Measurements from ENCODE around the gene PROP1. TPM values are rescaled to one million over a fixed set of nuclear protein-coding genes. Genes with fewer than 3 reads are reported as not detected.
"Not testable (repeated sequence)": the region's sequence is repeated elsewhere in the genome, so short reads cannot be mapped to it uniquely, and the experiment has no call there.

PROP1 gene
- total RNA-seq, 4 donors from 2014 or later: not detected

DNA sequence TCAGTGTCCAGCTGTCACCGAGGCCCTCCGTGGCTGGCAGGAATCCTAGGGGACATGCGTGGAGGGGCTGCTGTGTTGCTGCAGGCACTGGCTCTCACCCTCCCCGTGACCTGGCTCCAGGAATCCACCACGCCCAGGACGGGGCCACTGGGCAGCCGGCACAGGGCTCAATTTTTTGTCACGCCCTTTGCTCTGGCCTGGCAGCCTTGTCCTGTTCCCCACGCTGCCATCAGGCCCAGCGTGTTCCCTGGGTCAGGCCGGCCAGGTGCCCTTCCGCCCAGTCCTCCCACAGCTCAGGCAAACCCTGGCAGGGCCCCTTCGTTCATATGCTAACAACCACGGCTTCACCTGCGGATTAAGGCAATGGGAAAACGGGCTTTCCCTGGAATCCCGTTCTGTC, 37.3 kb downstream of the PROP1 start:
- in situ Hi-C loops (cut with MboI; ENCODE audit: low sequenced_read_pairs in 4 of 4) (no loop called here), intact Hi-C loops (cut with DNase I; ENCODE audit: low total_unique reads) (no loop called here)
- TF ChIP-seq, protein P1, sequence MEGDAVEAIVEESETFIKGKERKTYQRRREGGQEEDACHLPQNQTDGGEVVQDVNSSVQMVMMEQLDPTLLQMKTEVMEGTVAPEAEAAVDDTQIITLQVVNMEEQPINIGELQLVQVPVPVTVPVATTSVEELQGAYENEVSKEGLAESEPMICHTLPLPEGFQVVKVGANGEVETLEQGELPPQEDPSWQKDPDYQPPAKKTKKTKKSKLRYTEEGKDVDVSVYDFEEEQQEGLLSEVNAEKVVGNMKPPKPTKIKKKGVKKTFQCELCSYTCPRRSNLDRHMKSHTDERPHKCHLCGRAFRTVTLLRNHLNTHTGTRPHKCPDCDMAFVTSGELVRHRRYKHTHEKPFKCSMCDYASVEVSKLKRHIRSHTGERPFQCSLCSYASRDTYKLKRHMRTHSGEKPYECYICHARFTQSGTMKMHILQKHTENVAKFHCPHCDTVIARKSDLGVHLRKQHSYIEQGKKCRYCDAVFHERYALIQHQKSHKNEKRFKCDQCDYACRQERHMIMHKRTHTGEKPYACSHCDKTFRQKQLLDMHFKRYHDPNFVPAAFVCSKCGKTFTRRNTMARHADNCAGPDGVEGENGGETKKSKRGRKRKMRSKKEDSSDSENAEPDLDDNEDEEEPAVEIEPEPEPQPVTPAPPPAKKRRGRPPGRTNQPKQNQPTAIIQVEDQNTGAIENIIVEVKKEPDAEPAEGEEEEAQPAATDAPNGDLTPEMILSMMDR (IDR thresholded peaks at IDR 0.05 in 4 of 5, conservative IDR thresholded peaks at IDR 0.05 in 1 of 5): no peak
- no peak for TF ChIP-seq POLR2A (IDR thresholded peaks at IDR 0.05)
- H3K27me3 ChIP-seq: no peaks in the 10 kb centered on the region
- H3K4me1 ChIP-seq: no peaks in the 10 kb centered on the region
- H3K27ac ChIP-seq: no peak overlapping the region
- no peak for DNase-seq
- no peaks in the 10 kb centered on the region for H3K36me3 ChIP-seq
- H3K9me3 ChIP-seq: no peaks in the 10 kb centered on the region
- ATAC-seq: no peak
- H3K4me3 ChIP-seq: no peak overlapping the region

DNA sequence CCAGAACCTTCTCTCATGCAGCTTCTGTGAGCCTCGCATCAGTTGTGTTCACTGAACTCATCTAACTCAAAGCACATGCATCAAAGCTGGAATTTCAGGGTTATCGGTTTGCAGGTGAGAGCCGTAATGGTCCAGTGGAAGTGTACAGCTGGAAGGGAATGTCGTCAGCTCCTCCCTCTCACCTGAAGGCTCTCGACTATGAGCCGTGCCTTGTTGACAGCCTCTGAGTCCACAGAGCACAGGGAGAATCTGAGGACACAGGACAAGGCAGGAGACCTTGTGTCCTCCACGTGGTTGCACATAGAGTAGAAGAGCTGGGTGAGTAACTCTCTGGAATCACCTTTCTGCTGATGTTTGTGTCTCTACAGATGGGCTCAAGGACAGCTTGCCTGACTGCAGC, 38.8 kb downstream of the PROP1 start:
- no peak for DNase-seq
- H3K36me3 ChIP-seq: no peaks in the 10 kb centered on the region
- no peak overlapping the region for H3K4me3 ChIP-seq
- H3K27ac ChIP-seq: no peak overlapping the region
- intact Hi-C loops (cut with DNase I; ENCODE audit: low total_unique reads) (no loop called here), in situ Hi-C loops (cut with MboI; ENCODE audit: low sequenced_read_pairs in 4 of 4) (no loop called here)
- TF ChIP-seq, protein P1 (IDR thresholded peaks at IDR 0.05 in 4 of 5, conservative IDR thresholded peaks at IDR 0.05 in 1 of 5): no peak
- TF ChIP-seq POLR2A (IDR thresholded peaks at IDR 0.05): no peak
- no peaks in the 10 kb centered on the region for H3K27me3 ChIP-seq
- H3K9me3 ChIP-seq: no peaks in the 10 kb centered on the region
- no peak for ATAC-seq
- no peaks in the 10 kb centered on the region for H3K4me1 ChIP-seq

DNA sequence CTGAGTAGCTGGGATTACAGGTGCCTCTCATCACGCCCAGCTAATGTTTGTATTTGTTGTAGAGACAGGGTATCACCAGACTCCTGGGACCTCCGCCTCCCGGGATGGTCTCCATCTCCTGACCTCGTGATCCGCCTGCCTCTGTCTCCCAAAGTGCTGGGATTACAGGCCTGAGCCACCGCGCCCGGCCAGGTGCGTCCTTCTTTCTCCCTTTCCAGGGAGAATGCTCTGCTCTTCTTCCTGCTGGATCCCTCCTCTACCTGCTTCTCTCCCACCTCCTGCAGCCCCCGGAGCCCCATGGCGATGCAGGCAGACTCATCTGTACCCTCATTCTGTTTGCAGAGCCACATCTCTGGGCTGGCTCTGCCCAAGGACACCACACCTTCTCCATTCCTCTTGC, 42.9 kb downstream of the PROP1 start:
- intact Hi-C loops (cut with DNase I; ENCODE audit: low total_unique reads); DNase-seq; H3K36me3 ChIP-seq; H3K27ac ChIP-seq; H3K9me3 ChIP-seq; H3K27me3 ChIP-seq; H3K4me3 ChIP-seq; ATAC-seq; H3K4me1 ChIP-seq; in situ Hi-C loops (cut with MboI; ENCODE audit: low sequenced_read_pairs in 4 of 4): not testable (repeated sequence)

DNA sequence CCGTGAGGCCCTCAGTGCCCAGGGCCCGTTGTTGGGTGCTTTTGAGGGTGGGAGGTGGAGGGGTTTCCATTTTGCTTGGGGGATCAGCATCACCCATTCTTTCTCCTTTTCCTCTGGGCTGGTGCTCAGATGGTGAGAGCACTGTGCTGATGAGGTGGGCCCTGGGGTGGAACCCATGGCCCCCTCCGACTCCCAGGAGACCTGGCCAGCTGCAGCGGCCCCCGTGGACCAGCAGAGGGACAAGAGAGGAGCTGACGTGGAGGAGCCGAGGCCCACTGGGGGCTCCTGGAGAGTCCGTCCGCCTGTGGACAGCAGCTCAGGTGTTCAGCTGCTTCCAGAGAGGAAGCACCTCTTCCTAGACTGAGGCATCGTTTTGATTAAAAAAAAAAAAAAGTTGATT, 46.4 kb downstream of the PROP1 start:
- intact Hi-C loops (cut with DNase I; ENCODE audit: low total_unique reads); H3K4me3 ChIP-seq; H3K9me3 ChIP-seq; H3K27me3 ChIP-seq; in situ Hi-C loops (cut with MboI; ENCODE audit: low sequenced_read_pairs in 4 of 4); DNase-seq; H3K36me3 ChIP-seq; H3K27ac ChIP-seq; ATAC-seq; H3K4me1 ChIP-seq: not testable (repeated sequence)

DNA sequence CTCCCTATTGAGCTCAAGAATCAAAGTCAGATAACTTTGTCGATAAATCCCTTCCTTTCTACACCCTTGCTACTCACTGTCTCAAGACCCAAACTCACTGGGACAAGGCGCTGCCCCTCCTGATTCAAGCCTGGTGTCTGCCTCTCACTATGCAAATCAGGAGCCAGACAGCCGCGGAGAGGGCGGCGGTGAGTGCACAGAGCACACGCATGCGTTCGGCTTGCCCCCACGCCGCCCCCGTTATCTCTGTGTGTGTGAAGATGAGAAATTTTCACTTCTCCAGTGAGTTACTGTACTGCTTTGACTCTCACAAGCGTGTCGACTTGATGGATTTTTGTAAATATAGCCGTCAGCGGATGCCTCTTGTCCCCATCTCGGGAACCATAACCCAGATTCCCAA, 47.0 kb downstream of the PROP1 start:
- DNase-seq; H3K4me1 ChIP-seq; intact Hi-C loops (cut with DNase I; ENCODE audit: low total_unique reads): not testable (repeated sequence)

DNA sequence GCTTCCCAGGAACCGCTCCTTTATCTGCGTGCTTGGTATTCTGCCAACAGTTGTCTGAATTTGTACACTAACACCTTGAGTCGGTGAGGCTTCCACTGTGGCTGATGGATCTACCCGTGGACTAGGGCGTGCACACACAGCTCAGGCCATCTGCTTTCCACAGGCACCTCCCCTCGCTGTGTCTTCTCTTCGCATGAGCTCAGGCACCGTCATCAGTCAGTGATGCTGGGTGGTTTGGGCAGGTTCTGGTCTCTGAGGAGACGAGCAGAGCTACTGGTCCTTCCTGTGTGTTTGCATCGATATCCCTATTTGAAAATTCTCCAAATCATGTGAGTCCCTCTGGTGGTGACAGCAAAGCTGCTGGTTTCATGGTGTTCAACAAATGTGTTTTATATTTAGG, 48.1 kb downstream of the PROP1 start:
- intact Hi-C loops (cut with DNase I; ENCODE audit: low total_unique reads); H3K4me3 ChIP-seq; in situ Hi-C loops (cut with MboI; ENCODE audit: low sequenced_read_pairs in 4 of 4); H3K4me1 ChIP-seq; H3K36me3 ChIP-seq; H3K27ac ChIP-seq; H3K27me3 ChIP-seq; DNase-seq; H3K9me3 ChIP-seq: not testable (repeated sequence)
- ATAC-seq: peak in 1 of 2 donors; percentile 39

More for the DNA sequence above, 47.0 kb downstream of the PROP1 start:
- H3K36me3 ChIP-seq; H3K4me3 ChIP-seq; H3K27ac ChIP-seq; in situ Hi-C loops (cut with MboI; ENCODE audit: low sequenced_read_pairs in 4 of 4); H3K9me3 ChIP-seq; H3K27me3 ChIP-seq; ATAC-seq: not testable (repeated sequence)

DNA sequence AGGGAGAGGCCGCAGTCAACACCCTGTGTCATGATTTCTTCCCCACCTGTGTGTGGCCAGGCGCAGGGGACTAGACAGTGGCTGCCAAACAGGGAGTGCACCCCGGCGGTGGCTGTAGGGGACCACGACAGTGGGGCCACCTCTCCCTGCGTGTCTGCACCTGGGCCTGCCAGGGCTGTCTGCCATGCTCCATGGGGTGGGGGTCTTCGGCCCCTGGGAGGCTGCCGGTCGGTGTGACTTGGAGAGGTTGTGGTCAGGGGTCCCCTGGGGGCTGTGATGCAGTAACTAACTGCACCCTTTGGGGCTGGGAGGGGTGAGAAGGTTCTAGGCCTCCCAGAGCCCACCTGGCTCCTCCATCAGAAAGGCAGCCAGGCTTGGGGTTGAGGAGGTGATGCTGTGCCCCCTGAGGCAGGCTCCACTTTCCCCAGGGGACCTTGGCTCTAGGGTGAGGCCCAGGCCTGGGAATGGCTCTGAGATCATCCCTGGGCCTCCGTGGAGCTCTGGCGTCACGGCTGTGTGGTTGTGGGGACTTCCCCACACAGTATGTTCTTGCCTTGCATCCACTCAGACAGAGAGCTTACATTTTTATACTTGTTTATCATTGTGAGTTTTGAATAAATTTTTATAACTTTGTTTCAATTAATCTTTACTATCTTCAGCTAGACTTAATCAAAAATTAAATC, 50.3 kb downstream of the PROP1 start:
- in situ Hi-C loops (cut with MboI; ENCODE audit: low sequenced_read_pairs in 4 of 4): not testable (repeated sequence)

DNA sequence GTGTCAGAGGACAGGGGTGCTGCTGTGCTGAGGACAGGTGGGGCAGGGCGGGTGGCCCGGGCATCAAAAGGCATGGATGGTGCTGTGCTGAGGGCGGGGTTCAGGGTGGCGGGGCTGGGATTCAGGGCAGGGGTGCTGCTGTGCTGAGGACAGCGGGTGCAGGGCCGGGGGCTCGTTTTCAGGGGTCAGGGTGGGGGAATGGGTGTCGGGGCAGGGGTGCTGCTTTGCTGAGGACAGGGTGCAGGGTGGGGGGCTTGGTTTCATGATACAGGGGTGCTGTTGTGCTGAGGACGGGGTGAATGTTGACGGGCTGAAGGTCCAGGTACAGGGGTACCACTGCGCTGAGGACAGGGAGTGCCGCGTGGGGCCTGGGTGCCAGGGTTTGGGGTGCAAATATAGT, 50.9 kb downstream of the PROP1 start:
- ATAC-seq; H3K4me3 ChIP-seq; intact Hi-C loops (cut with DNase I; ENCODE audit: low total_unique reads); H3K27ac ChIP-seq; H3K9me3 ChIP-seq; H3K36me3 ChIP-seq; DNase-seq; in situ Hi-C loops (cut with MboI; ENCODE audit: low sequenced_read_pairs in 4 of 4); H3K4me1 ChIP-seq; H3K27me3 ChIP-seq: not testable (repeated sequence)

More for the DNA sequence above, 50.3 kb downstream of the PROP1 start:
- ATAC-seq; H3K36me3 ChIP-seq; intact Hi-C loops (cut with DNase I; ENCODE audit: low total_unique reads); H3K27me3 ChIP-seq; H3K4me1 ChIP-seq; H3K4me3 ChIP-seq; H3K9me3 ChIP-seq; DNase-seq; H3K27ac ChIP-seq: not testable (repeated sequence)

DNA sequence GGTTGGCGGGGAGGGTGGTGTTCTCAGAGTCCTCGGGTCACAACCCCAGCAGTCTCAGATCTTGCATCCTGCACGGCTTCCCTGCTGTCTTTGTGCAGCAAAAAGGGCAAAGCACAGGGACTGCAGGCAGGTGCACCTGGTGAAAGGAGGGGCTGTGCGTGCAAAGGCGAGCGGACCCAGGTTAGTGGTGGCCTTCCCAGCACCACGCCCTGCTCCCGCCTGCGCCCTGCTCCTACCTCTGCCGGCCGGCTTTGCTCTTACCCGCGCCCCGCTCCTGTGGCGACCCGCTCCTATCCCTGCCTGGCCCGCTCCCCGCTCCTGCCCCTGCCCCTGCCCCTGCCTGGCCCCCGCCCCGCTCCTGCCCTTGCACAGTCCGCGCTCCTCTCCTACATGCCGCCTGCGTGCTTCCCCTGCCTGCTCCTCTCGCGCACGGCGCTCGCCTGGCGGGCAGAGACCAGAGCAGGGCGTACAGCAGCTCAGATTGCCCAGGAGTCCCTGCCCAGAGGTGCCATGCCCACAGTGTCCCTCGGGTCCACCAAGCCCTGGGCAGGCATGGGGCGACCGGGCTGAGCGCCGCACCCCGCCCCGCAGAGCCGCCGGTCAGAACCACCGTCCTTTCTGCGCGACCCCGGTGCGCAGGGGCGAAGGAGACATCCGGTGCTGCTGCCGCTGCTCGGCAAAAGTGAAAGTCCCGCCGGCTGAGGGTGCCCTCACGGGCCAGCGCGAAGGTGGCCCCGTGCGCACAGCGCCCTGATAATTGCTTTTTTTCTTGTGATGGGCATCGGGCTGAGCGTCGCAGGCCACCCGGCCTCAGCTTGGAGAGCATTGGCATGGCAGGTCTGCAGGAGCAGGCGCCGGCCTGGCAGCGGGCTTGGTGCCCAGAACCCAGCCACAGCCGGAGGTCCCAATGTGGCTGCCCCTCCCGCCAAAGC, 52.0 kb downstream of the PROP1 start:
- H3K4me1 ChIP-seq; H3K27ac ChIP-seq; DNase-seq; H3K9me3 ChIP-seq; intact Hi-C loops (cut with DNase I; ENCODE audit: low total_unique reads); ATAC-seq; H3K36me3 ChIP-seq; in situ Hi-C loops (cut with MboI; ENCODE audit: low sequenced_read_pairs in 4 of 4); H3K27me3 ChIP-seq: not testable (repeated sequence)
- peak overlapping the region; percentile 35 to 52 (median 44) for H3K4me3 ChIP-seq
